ENCODE results near the gene GRID2. TPM values are rescaled to one million over a fixed set of nuclear protein-coding genes. Genes with fewer than 3 reads are reported as not detected.

GRID2 gene
- polyA plus RNA-seq, 1 experiment = not detected

- DNase-seq (ENCODE audit: low read depth, low spot score) = no peak
- H3K27ac ChIP-seq (ENCODE audit: low read depth, low read length) = no peak overlapping the region
- no peak overlapping the region for H3K4me3 ChIP-seq (ENCODE audit: low read depth, low read length)
- no peaks in the 10 kb centered on the region for H3K27me3 ChIP-seq (ENCODE audit: control insufficient read depth, insufficient read depth, low read length)
- CTCF ChIA-PET = no interaction called here
- POLR2A ChIA-PET = no interaction called here
- H3K9me3 ChIP-seq (ENCODE audit: control insufficient read depth, insufficient read depth, low read length) = no peaks in the 10 kb centered on the region
- TF ChIP-seq CTCF (IDR thresholded peaks at IDR 0.05; ENCODE audit: low read depth, low read length) = no peak
Observed at GRCh38 chr4:93187466-93187865, 883.7 kb downstream of the GRID2 start.

- H3K4me3 ChIP-seq (ENCODE audit: low read depth, low read length) = no peak overlapping the region
- ChIA-PET POLR2A (no interaction called here), CTCF (no interaction called here)
- no peak overlapping the region for H3K27ac ChIP-seq (ENCODE audit: low read depth, low read length)
- no peaks in the 10 kb centered on the region for H3K27me3 ChIP-seq (ENCODE audit: control insufficient read depth, insufficient read depth, low read length)
- H3K9me3 ChIP-seq (ENCODE audit: control insufficient read depth, insufficient read depth, low read length) = no peaks in the 10 kb centered on the region
- DNase-seq (ENCODE audit: low read depth, low spot score) = no peak
- TF ChIP-seq CTCF (IDR thresholded peaks at IDR 0.05; ENCODE audit: low read depth, low read length) = no peak
Observed at GRCh38 chr4:93187892-93188291, 884.1 kb downstream of the GRID2 start.

- TF ChIP-seq CTCF (IDR thresholded peaks at IDR 0.05; ENCODE audit: low read depth, low read length) = peak; percentile 55
- ChIA-PET CTCF (interaction anchor here (0.6 to 1.8 kb wide), 10 partner anchors 12 to 565 kb away, joined by 3 to 9 read pairs (median 3); no protein-coding TSS in a partner anchor), POLR2A (no interaction called here)
- no peak for DNase-seq (ENCODE audit: low read depth, low spot score)
- no peaks in the 10 kb centered on the region for H3K9me3 ChIP-seq (ENCODE audit: control insufficient read depth, insufficient read depth, low read length)
- H3K4me3 ChIP-seq (ENCODE audit: low read depth, low read length) = no peak overlapping the region
- no peak overlapping the region for H3K27ac ChIP-seq (ENCODE audit: low read depth, low read length)
- H3K27me3 ChIP-seq (ENCODE audit: control insufficient read depth, insufficient read depth, low read length) = no peaks in the 10 kb centered on the region
Observed at GRCh38 chr4:93199492-93199891, 895.7 kb downstream of the GRID2 start.

- Histone ChIP-seq H3K9me3 (ENCODE audit: control insufficient read depth, insufficient read depth, low read length) (no peaks in the 10 kb centered on the region), H3K27me3 (ENCODE audit: control insufficient read depth, insufficient read depth, low read length) (no peaks in the 10 kb centered on the region), H3K27ac (ENCODE audit: low read depth, low read length) (no peak overlapping the region), H3K4me3 (ENCODE audit: low read depth, low read length) (no peak overlapping the region)
- ChIA-PET CTCF (interaction anchor here (0.6 to 1.6 kb wide), 3 partner anchors 44 to 1205 kb away, joined by 4 read pairs; no protein-coding TSS in a partner anchor), POLR2A (no interaction called here)
- TF ChIP-seq CTCF (IDR thresholded peaks at IDR 0.05; ENCODE audit: low read depth, low read length) = no peak
- no peak for DNase-seq (ENCODE audit: low read depth, low spot score)
Observed at GRCh38 chr4:93201471-93202096, 897.8 kb downstream of the GRID2 start.

GRCh38 chr4:93203708-93204107 lies 899.9 kb downstream of the GRID2 start:
- ChIA-PET POLR2A (no interaction called here), CTCF (no interaction called here)
- H3K4me3 ChIP-seq (ENCODE audit: low read depth, low read length) = no peak overlapping the region
- DNase-seq (ENCODE audit: low read depth, low spot score) = no peak
- TF ChIP-seq CTCF (IDR thresholded peaks at IDR 0.05; ENCODE audit: low read depth, low read length) = no peak
- no peaks in the 10 kb centered on the region for H3K27me3 ChIP-seq (ENCODE audit: control insufficient read depth, insufficient read depth, low read length)
- H3K9me3 ChIP-seq (ENCODE audit: control insufficient read depth, insufficient read depth, low read length) = no peaks in the 10 kb centered on the region
- H3K27ac ChIP-seq (ENCODE audit: low read depth, low read length) = no peak overlapping the region

All from AG04450 (cell line).